Left lobe of liver (tissue), 2 donors: ENCODE data around the gene MYOZ1. TPM values are rescaled to one million over a fixed set of nuclear protein-coding genes. Genes with fewer than 3 reads are reported as not detected.

ENCODE experiments used
- ATAC-seq: fragments of 200-7000 bp; cut with Tn5 transposase; one replicate; pipeline ENCODE4 v1.9.1; 2020; ENCODE audit warnings: mild to moderate bottlenecking, moderate library complexity
- DNase-seq: peaks from one replicate; pipeline ENCODE4 v3.0.0-alpha.2; 2020; ENCODE audit warnings: low spot score
- total RNA-seq: library from RNA; stranded (reverse); gene quantifications from one replicate; pipeline ENCODE4 v1.2.1, GENCODE V29; 2021
- donor health status: DM: no; HTN: no; CAD: no; lungs with moderate emphysema.
- donor health status: DM: no; HTN: yes; CAD: no.

MYOZ1 gene
- total RNA-seq, 1 donor from 2014 or later: not detected

GRCh38 chr10:73614720-73615119 lies 26.6 kb downstream of the MYOZ1 start:
- no peak for DNase-seq
- no peak for ATAC-seq

GRCh38 chr10:73609116-73609515 lies 32.2 kb downstream of the MYOZ1 start:
- no peak for DNase-seq
- no peak for ATAC-seq

GRCh38 chr10:73601486-73601921 lies 39.8 kb downstream of the MYOZ1 start:
- DNase-seq (no peak), ATAC-seq (no peak)

GRCh38 chr10:73597346-73597745 lies 43.9 kb downstream of the MYOZ1 start:
- DNase-seq (no peak), ATAC-seq (no peak)

DNA sequence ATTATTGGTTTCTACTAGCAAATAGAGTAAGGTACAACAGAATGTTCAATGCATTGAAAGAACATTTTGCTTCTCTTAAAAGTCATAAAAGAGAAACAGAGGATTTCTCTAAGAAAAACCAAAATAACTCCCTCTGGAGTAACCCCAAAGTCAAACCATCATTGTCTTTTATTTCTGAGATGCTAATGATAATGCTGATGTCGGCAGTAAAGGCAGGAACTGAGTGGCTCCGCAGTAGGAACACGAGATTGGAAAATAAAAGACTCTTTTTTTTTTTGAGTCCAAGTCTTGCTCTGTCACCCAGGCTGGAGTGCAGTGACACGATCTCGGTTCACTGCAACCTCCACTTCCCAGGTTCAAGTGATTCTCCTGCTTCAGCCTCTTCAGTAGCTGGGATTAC lies 47.5 kb downstream of the MYOZ1 start:
- no peak for ATAC-seq

GRCh38 chr10:73593110-73593509 lies 48.2 kb downstream of the MYOZ1 start:
- DNase-seq (no peak), ATAC-seq (no peak)

More for the DNA sequence above, 47.5 kb downstream of the MYOZ1 start:
- DNase-seq: no peak

DNA sequence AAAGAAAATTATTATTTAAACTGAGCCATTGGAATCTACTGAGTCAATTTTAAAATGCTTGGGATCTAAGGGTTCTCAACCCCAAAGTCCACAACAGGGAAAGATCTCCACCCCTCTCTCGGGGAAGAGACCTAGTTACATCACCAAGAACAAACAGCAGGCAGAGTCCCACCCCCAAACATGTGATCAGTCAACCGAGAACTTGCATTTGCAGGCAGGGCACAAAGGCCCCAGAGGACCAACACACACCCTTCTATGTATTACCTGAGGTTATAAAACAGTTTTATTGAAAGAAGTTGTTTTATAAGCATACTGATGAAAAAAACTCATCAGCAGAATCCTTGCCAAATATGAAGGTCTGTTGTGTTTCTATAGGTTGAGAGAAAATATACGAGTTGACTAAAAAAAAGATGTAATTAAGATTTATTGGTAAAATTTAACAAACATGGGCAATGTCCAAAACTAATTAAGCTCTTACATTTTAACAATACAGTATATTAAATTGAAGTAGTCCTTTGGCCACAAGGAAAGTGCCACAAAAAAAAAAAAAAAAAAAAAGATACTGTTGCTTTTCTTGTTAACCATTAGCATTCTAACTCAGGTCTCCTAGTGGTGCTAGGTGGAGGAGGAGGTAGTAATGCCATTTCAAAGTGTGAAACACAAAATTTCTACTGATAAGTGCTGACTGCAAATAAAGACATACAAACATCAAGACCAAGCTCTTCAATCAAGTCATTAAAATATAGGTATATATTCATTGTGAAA lies 49.2 kb downstream of the MYOZ1 start:
- DNase-seq: peak; percentile 78
- ATAC-seq: peak; percentile 89

- DNase-seq (no peak), ATAC-seq (no peak)
Measured at GRCh38 chr10:73590881-73591799, 50.1 kb downstream of the MYOZ1 start, which contains the start of gene USP54. Gene USP54, minus strand, starts transcription at chr10:73591342. Its CDS starts 15,684 bp downstream, at chr10:73575658.

- no peak for DNase-seq
- ATAC-seq: no peak
Measured at GRCh38 chr10:73589563-73590126, 51.6 kb downstream of the MYOZ1 start.

DNA sequence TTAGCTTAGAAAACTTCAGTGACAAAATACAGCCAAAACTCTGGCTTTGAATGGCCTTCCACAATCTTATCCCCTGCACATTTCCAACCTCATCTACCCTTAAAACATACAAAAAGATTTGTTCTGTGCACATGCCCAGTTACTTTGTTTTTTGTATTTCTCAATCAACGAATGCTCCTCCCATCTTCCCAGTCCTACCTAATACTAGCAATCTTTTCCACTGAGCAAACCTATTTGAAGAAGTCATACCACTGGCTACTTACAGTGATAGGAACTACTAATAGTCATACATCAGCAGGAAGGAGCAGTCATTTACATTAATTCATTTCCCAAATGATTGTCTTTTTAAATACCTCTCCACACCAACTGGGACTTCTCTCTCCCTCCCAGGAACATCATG lies 52.6 kb downstream of the MYOZ1 start:
- ATAC-seq (peak; percentile 66), DNase-seq (no peak)

GRCh38 chr10:73586583-73586984 lies 54.7 kb downstream of the MYOZ1 start:
- DNase-seq (peak; percentile 61), ATAC-seq (peak; percentile 82)

GRCh38 chr10:73585327-73585726 lies 55.9 kb downstream of the MYOZ1 start:
- DNase-seq (no peak), ATAC-seq (no peak)

DNA sequence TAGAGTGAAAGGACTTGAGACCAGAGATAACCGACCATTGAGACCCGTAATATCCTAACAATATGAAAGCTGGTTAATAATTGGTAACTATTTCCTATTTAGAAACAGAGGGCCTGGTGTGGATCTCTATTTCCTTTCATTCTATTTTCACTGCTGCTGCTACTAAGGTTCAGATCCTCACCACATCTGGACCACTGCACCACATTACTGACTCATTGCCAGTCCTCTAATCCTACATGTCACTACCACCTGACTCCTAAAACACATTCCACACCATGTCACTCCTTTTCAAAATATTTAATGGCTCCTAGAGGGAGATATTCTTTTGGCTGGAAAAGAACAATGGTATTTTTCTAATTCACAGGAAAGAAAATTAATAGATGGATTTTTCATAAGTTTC lies 56.5 kb downstream of the MYOZ1 start:
- ATAC-seq: no peak
- no peak for DNase-seq

- no peak for ATAC-seq
- no peak for DNase-seq
Measured at GRCh38 chr10:73581918-73582317, 59.4 kb downstream of the MYOZ1 start.

Other genes with a start within 250 kb of the MYOZ1 start
- gene ANXA7, start 227.4 kb downstream of the MYOZ1 start, total RNA-seq: 89.9 TPM
- gene MSS51, start 207.9 kb downstream of the MYOZ1 start, total RNA-seq: 0.50 TPM
- 10.7 TPM for gene PPP3CB, start 145.4 kb downstream of the MYOZ1 start, total RNA-seq
- gene USP54, start 50.1 kb downstream of the MYOZ1 start, total RNA-seq: 4.8 TPM
- gene SYNPO2L, start 14.6 kb upstream of the MYOZ1 start, total RNA-seq: not detected
- 6.6 TPM for gene AGAP5, start 56.6 kb upstream of the MYOZ1 start, total RNA-seq
- gene SEC24C, start 102.9 kb upstream of the MYOZ1 start, total RNA-seq: 38.5 TPM
- 14.1 TPM for gene CHCHD1, start 140.6 kb upstream of the MYOZ1 start, total RNA-seq
- gene ZSWIM8, start 144.1 kb upstream of the MYOZ1 start, total RNA-seq: 101 TPM
- gene NDST2, start 170.1 kb upstream of the MYOZ1 start, total RNA-seq: 11.5 TPM
- 11.1 TPM for gene CAMK2G, start 233.1 kb upstream of the MYOZ1 start, total RNA-seq